Neural cell (in vitro differentiated cells): ENCODE data around the gene RPS18. TPM values are rescaled to one million over a fixed set of nuclear protein-coding genes. Genes with fewer than 3 reads are reported as not detected.

Source experiments
- H2AFZ ChIP-seq: fragments of 200-600, 300-800 bp; sonication (generic), shearing (Covaris generic); 2 replicates; pipeline ENCODE4 v1.6.0; 2014; ENCODE audit warnings: low read depth, mild to moderate bottlenecking, antibody characterized with exemption, low read length, moderate library complexity
- H3F3A ChIP-seq: fragments of 200-600 bp; shearing (Covaris generic); 2 replicates; pipeline ENCODE4 v1.6.1; 2016; ENCODE audit warnings: mild to moderate bottlenecking, moderate library complexity, mixed read lengths, antibody characterized with exemption, low read length; ENCODE audit not compliant: insufficient read depth, poor library complexity, severe bottlenecking
- H3K27ac ChIP-seq: fragments of 200-600, 300-800 bp; sonication (generic), shearing (Covaris generic); 2 replicates; pipeline ENCODE4 v1.5.1; 2014; ENCODE audit warnings: mild to moderate bottlenecking, low read length, moderate library complexity
- H3K27me3 ChIP-seq: fragments of 300-800, 200-600 bp; sonication (generic), shearing (Covaris generic); 2 replicates; pipeline ENCODE4 v1.6.0; 2014; ENCODE audit warnings: mild to moderate bottlenecking, low read depth, low read length, moderate library complexity; ENCODE audit not compliant: insufficient read depth
- H3K36me3 ChIP-seq: fragments of 300-800, 200-600 bp; sonication (generic), shearing (Covaris generic); 2 replicates; pipeline ENCODE4 v1.5.1; 2014; ENCODE audit warnings: mild to moderate bottlenecking, antibody characterized with exemption, low read length, moderate library complexity; ENCODE audit not compliant: insufficient read depth
- H3K4me2 ChIP-seq: fragments of 300-800, 200-600 bp; sonication (generic), shearing (Covaris generic); 2 replicates; pipeline ENCODE4 v1.6.0; 2014; ENCODE audit warnings: mild to moderate bottlenecking, low read length
- H3K4me3 ChIP-seq: fragments of 300-800, 200-600 bp; sonication (generic), shearing (Covaris generic); 2 replicates; pipeline ENCODE4 v1.5.1; 2014; ENCODE audit warnings: mild to moderate bottlenecking, low read length, moderate library complexity
- H3K79me2 ChIP-seq: fragments of 200-600 bp; shearing (Covaris generic); replicated peaks from 2 replicates; pipeline ENCODE4 v1.6.0; 2014; ENCODE audit warnings: mild to moderate bottlenecking, low read length, moderate library complexity; ENCODE audit not compliant: insufficient read depth
- H3K9ac ChIP-seq: fragments of 300-800, 200-600 bp; sonication (generic), shearing (Covaris generic); 2 replicates; pipeline ENCODE4 v1.6.1; 2016; ENCODE audit warnings: mild to moderate bottlenecking, low read length, mixed read lengths
- H3K9me2 ChIP-seq: fragments of 200-600 bp; shearing (Covaris generic); 2 replicates; pipeline ENCODE4 v1.6.1; 2016; ENCODE audit warnings: mild to moderate bottlenecking, low read length, mixed read lengths; ENCODE audit not compliant: insufficient read depth
- H3K9me3 ChIP-seq: fragments of 200-600, 300-800 bp; sonication (generic), shearing (Covaris generic); 2 replicates; pipeline ENCODE4 v1.6.1; 2016; ENCODE audit warnings: mild to moderate bottlenecking, mixed run types, low read length, moderate library complexity, mixed read lengths
- H4K20me1 ChIP-seq: fragments of 200-600 bp; shearing (Covaris generic); 2 replicates; pipeline ENCODE4 v1.6.1; 2016; ENCODE audit warnings: mild to moderate bottlenecking, mixed run types; ENCODE audit not compliant: insufficient read depth
- EP300 ChIP-seq: fragments of 450-650 bp; conservative IDR thresholded peaks from 2 replicates; pipeline ENCODE4 v1.6.1; 2014; ENCODE audit warnings: antibody characterized with exemption, mild to moderate bottlenecking, moderate library complexity; ENCODE audit not compliant: poor library complexity, severe bottlenecking
- EZH2 ChIP-seq: fragments of 200-600, 300-800 bp; shearing (Covaris generic), sonication (generic); IDR thresholded peaks from 2 replicates; pipeline ENCODE4 v1.6.1; 2014; ENCODE audit warnings: antibody characterized with exemption, low read length, borderline replicate concordance, mild to moderate bottlenecking; ENCODE audit not compliant: insufficient read depth, poor library complexity, severe bottlenecking
- MXI1 ChIP-seq: fragments of 450-650 bp; conservative IDR thresholded peaks from 2 replicates; pipeline ENCODE4 v1.6.1; 2014; ENCODE audit warnings: antibody characterized with exemption, mild to moderate bottlenecking; ENCODE audit not compliant: poor library complexity, severe bottlenecking
- POLR2AphosphoS5 ChIP-seq: IDR thresholded peaks from 2 replicates; pipeline ENCODE4 v1.6.1; 2012
- RAD21 ChIP-seq: fragments of 450-650 bp; conservative IDR thresholded peaks from 2 replicates; pipeline ENCODE4 v1.6.1; 2014; ENCODE audit warnings: antibody characterized with exemption, mild to moderate bottlenecking, moderate library complexity
- SMC3 ChIP-seq: fragments of 450-650 bp; conservative IDR thresholded peaks from 2 replicates; pipeline ENCODE4 v1.6.1; 2014; ENCODE audit warnings: antibody characterized with exemption, mild to moderate bottlenecking, moderate library complexity; ENCODE audit not compliant: poor library complexity
- TAF1 ChIP-seq: IDR thresholded peaks from 2 replicates; pipeline ENCODE4 v1.6.1; 2012; ENCODE audit warnings: low read depth
- polyA plus RNA-seq: library from polyadenylated mRNA; depleted of rRNA; stranded (reverse); fragments of >200 nt; gene quantifications from 2 replicates; pipeline ENCODE4 v1.2.3, GENCODE V29; 2014
- TF ChIP-seq, protein P1 (sequence below): IDR thresholded peaks from 2 replicates; pipeline ENCODE4 v1.6.1; 2012; ENCODE audit warnings: borderline replicate concordance
- TF ChIP-seq, protein P2 (sequence below): fragments of 450-650 bp; IDR thresholded peaks from 2 replicates; pipeline ENCODE4 v1.5.1; 2014; ENCODE audit warnings: antibody characterized with exemption, mild to moderate bottlenecking, moderate library complexity; ENCODE audit not compliant: poor library complexity, severe bottlenecking

The RPS18 gene
- polyA plus RNA-seq, 1 donor from 2014 or later = 2,078 TPM

DNA sequence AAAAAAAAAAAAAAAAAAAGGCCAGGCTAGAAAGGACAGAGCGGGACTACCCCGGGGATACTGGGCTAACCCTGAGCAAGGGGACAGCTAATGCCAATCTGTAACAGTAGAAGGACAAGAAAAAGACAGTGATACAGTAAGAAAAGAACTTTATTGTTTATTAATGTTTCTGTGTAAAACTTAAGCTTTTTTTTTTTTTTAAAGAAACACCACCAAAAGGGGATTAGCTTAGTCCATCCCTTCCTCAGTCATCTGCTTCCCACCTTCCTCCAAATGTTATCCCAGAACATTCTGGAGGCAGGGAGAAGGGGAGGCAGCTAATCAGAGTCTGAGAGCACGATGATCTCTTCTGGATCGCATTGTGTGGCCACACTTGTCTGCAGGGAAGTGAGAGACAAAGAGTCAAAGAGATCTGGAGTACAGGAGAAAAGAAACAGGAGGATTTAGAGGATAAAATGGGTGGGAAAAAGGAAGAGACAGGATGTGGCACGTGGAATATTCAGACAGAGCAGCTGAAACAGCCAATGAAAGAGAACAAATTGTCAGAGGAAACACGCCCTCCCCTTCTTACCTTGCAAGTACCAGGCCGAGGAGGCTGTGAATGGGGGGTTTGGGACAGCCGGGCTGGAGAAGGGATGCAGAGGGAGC is 46.7 kb downstream of the RPS18 start:
- H2AFZ ChIP-seq = no peak overlapping the region
- H3K4me3 ChIP-seq = peak overlapping the region; percentile 70
- H3K36me3 ChIP-seq = peaks cover 4% of the 10 kb centered on the region
- no peaks in the 10 kb centered on the region for H3K9me3 ChIP-seq
- H3K4me2 ChIP-seq = peak overlapping the region; percentile 69
- no peak overlapping the region for H3K27ac ChIP-seq
- TF ChIP-seq, protein P1, sequence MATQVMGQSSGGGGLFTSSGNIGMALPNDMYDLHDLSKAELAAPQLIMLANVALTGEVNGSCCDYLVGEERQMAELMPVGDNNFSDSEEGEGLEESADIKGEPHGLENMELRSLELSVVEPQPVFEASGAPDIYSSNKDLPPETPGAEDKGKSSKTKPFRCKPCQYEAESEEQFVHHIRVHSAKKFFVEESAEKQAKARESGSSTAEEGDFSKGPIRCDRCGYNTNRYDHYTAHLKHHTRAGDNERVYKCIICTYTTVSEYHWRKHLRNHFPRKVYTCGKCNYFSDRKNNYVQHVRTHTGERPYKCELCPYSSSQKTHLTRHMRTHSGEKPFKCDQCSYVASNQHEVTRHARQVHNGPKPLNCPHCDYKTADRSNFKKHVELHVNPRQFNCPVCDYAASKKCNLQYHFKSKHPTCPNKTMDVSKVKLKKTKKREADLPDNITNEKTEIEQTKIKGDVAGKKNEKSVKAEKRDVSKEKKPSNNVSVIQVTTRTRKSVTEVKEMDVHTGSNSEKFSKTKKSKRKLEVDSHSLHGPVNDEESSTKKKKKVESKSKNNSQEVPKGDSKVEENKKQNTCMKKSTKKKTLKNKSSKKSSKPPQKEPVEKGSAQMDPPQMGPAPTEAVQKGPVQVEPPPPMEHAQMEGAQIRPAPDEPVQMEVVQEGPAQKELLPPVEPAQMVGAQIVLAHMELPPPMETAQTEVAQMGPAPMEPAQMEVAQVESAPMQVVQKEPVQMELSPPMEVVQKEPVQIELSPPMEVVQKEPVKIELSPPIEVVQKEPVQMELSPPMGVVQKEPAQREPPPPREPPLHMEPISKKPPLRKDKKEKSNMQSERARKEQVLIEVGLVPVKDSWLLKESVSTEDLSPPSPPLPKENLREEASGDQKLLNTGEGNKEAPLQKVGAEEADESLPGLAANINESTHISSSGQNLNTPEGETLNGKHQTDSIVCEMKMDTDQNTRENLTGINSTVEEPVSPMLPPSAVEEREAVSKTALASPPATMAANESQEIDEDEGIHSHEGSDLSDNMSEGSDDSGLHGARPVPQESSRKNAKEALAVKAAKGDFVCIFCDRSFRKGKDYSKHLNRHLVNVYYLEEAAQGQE = no peak
- TF ChIP-seq EZH2 (no peak), POLR2AphosphoS5 (no peak), EP300 (no peak), RAD21 (no peak), SMC3 (no peak), MXI1 (no peak), TAF1 (no peak)
- TF ChIP-seq, protein P2, sequence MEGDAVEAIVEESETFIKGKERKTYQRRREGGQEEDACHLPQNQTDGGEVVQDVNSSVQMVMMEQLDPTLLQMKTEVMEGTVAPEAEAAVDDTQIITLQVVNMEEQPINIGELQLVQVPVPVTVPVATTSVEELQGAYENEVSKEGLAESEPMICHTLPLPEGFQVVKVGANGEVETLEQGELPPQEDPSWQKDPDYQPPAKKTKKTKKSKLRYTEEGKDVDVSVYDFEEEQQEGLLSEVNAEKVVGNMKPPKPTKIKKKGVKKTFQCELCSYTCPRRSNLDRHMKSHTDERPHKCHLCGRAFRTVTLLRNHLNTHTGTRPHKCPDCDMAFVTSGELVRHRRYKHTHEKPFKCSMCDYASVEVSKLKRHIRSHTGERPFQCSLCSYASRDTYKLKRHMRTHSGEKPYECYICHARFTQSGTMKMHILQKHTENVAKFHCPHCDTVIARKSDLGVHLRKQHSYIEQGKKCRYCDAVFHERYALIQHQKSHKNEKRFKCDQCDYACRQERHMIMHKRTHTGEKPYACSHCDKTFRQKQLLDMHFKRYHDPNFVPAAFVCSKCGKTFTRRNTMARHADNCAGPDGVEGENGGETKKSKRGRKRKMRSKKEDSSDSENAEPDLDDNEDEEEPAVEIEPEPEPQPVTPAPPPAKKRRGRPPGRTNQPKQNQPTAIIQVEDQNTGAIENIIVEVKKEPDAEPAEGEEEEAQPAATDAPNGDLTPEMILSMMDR = no peak
- H3K79me2 ChIP-seq = peaks cover 19% of the 10 kb centered on the region
- H3K27me3 ChIP-seq = peaks cover 5% of the 10 kb centered on the region
- peaks cover 6% of the 10 kb centered on the region for H3F3A ChIP-seq
- H3K9ac ChIP-seq = no peak overlapping the region
- H3K9me2 ChIP-seq = no peaks in the 10 kb centered on the region
- no peaks in the 10 kb centered on the region for H4K20me1 ChIP-seq

DNA sequence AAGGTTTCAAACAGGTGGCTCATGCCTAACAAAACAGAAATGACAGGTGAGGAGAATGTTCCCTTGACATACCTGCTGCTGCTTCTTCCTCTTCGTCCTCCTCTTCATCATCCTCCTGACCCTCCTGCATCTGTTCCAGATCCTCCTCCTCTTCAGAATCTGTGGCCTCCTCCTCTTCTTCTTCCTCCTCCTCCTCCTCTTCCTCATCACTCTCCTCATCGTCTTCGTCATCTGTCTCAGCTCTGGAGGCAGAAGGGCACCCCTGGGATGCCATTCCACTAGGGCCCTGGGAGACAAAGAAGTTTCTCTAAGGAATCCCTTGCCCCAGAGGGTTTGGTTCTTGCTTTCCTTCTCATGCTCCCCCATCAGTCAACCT is 48.1 kb downstream of the RPS18 start:
- H3K9me3 ChIP-seq = no peaks in the 10 kb centered on the region
- no peak overlapping the region for H3K27ac ChIP-seq
- H3K79me2 ChIP-seq = peaks cover 19% of the 10 kb centered on the region
- no peaks in the 10 kb centered on the region for H3K9me2 ChIP-seq
- no peak overlapping the region for H2AFZ ChIP-seq
- peaks cover 4% of the 10 kb centered on the region for H3K36me3 ChIP-seq
- H3K9ac ChIP-seq = no peak overlapping the region
- H3K4me3 ChIP-seq = no peak overlapping the region
- peaks cover 6% of the 10 kb centered on the region for H3F3A ChIP-seq
- H3K4me2 ChIP-seq = no peak overlapping the region
- TF ChIP-seq, protein P1 = no peak
- TF ChIP-seq, protein P2 = no peak
- no peak for TF ChIP-seq MXI1
- TF ChIP-seq TAF1 = no peak
- TF ChIP-seq RAD21 = no peak
- no peak for TF ChIP-seq POLR2AphosphoS5
- TF ChIP-seq SMC3 = no peak
- TF ChIP-seq EP300 = no peak
- no peak for TF ChIP-seq EZH2
- no peaks in the 10 kb centered on the region for H4K20me1 ChIP-seq
- H3K27me3 ChIP-seq = no peaks in the 10 kb centered on the region
